ENCODE measurements around the gene ABCA12.

ABCA12 gene

DNA sequence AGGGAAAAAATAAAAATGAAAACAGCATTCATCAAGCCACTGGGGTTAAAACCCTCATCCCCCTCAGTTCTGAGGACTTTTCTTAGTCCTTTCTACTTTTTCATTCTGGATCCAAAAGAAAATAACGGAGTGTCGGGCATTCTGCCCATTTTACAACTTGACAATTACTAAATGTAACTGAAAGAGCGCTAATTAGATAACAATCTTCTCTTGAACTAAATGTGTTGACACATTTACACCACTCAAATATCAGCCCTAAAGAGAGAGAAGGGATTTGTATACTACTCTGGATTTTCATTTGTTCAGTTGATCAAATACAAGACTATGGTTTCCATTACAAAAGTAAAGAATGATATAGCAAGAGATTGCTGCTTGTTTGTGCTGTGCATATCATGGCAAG is 27.5 kb downstream of the ABCA12 start:
- FAIRE-seq (no peak), DNase-seq (ENCODE audit: insufficient read length) (no peak)
- no peak for TF ChIP-seq TAF1 (IDR thresholded peaks at IDR 0.05; ENCODE audit: borderline replicate concordance, low read depth, low read length)
- no peak for TF ChIP-seq POLR2AphosphoS5 (IDR thresholded peaks at IDR 0.05; ENCODE audit: low read depth, low read length)
- TF ChIP-seq POLR2A (IDR thresholded peaks at IDR 0.05; ENCODE audit: low read depth, low read length) = no peak

DNA sequence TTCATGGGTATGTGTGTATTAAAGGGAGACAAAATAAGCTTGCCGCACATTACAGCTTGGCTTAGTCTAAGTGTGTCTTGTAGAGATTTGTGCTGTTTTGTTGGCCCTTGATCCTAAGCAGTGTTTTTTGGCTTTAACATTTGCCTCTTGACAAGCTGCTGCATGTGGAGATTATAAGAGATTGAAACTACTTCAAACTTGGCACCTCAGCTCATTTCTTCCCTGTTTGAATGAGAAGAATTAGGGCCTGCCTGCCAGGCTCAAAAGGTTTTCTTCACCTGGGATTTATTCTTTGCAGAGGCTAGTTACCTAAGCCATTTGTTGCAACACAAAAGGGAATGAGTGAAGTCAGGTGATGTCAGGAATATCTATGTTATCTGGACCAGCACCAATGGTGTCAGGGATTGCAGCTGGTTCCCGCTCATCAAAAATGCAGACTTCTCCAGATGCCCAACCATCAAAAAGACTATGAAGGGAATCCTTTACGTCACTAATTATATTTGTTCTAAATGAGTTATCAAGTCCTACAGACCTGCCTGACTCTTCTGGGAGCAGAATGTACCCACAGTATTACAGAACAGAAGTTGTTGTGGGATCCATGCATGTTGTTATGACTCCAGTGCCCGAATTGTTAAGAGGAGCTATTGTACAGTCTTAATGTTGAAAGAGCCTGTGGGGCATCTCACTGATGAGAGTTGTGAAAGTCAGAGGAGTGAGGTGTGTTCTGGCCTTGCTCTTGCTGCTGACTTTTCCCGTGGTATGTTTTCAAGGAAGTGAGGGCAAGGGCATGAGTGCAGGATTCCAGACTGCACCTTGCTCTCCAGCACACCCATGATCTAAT is 31.0 kb downstream of the ABCA12 start:
- DNase-seq (ENCODE audit: insufficient read length) = no peak
- no peak for TF ChIP-seq POLR2A (IDR thresholded peaks at IDR 0.05; ENCODE audit: low read depth, low read length)
- TF ChIP-seq POLR2AphosphoS5 (IDR thresholded peaks at IDR 0.05; ENCODE audit: low read depth, low read length) = no peak
- TF ChIP-seq TAF1 (IDR thresholded peaks at IDR 0.05; ENCODE audit: borderline replicate concordance, low read depth, low read length) = no peak
- FAIRE-seq = no peak

DNA sequence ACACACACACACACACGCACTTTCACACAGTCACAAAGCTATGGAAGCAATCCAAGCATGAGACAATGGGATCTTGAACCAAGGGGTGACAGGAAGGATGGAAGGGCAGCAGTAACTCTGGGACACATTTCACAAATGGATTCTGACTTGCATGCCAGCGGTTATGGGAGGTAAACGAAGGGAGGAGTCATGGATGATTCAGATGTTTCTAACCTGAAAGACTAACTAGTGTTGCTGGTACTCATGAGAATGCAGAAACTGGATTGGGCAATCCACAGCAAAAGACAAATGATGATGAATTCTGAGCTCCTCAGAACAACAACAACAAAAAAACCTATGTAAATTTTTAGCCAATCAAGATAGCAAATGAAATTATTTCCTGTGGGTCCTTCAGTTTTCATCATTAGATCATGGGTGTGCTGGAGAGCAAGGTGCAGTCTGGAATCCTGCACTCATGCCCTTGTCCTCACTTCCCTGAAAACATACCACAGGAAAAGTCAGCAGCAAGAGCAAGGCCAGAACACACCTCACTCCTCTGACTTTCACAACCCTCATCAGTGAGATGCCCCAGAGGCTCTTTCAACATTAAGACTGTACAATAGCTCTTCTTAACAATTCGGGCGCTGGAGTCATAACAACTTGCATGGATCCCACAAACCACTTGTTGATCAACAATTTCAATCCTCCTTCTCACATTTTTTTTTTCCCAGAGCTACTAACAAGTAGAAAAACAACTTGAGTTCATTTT is 32.6 kb downstream of the ABCA12 start:
- DNase-seq (ENCODE audit: insufficient read length) = no peak
- TF ChIP-seq POLR2AphosphoS5 (IDR thresholded peaks at IDR 0.05; ENCODE audit: low read depth, low read length) = no peak
- no peak for TF ChIP-seq TAF1 (IDR thresholded peaks at IDR 0.05; ENCODE audit: borderline replicate concordance, low read depth, low read length)
- no peak for TF ChIP-seq POLR2A (IDR thresholded peaks at IDR 0.05; ENCODE audit: low read depth, low read length)
- FAIRE-seq = peak; percentile 53

DNA sequence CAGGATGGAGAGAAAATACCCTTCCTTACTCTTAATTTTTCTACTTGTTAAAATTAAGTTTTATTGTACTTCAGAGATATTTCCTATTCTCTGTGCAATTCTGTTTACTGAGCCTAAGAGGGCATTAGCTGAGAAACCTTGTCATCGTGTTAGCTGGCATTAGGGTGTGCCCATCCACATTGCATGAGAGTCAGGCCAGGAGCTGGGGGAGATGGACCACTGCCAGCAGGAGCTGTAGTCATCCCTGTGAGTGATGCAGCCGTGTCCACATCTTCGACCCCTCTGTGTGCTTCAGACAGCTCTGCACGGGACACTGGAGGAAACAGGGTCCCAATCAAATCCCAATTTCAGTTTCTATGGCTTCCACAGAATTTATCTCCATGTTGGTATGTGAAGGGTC is 34.2 kb downstream of the ABCA12 start:
- TF ChIP-seq POLR2A (IDR thresholded peaks at IDR 0.05; ENCODE audit: low read depth, low read length) = no peak
- TF ChIP-seq TAF1 (IDR thresholded peaks at IDR 0.05; ENCODE audit: borderline replicate concordance, low read depth, low read length) = no peak
- TF ChIP-seq POLR2AphosphoS5 (IDR thresholded peaks at IDR 0.05; ENCODE audit: low read depth, low read length) = no peak
- FAIRE-seq = no peak
- no peak for DNase-seq (ENCODE audit: insufficient read length)

DNA sequence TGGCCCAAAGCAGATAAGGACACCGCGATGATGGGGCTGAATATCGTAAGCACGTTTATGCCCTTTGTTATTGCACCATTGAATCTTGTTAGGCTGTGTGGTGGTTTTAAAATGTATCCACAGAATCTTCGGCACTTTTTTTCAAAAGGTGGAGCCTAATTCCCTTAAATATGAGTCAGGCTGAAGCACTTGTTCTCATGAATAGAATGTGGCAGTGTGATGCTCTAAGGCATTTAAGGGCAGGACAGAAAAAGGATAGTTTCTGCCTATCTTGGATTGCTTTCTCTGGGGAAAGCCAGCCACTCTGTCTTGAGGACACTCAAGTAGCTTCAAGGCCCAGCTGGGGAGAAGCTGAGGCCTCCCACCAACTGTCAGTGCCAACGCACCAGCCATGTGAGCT is 39.6 kb downstream of the ABCA12 start:
- TF ChIP-seq POLR2AphosphoS5 (IDR thresholded peaks at IDR 0.05; ENCODE audit: low read depth, low read length) = no peak
- no peak for TF ChIP-seq POLR2A (IDR thresholded peaks at IDR 0.05; ENCODE audit: low read depth, low read length)
- no peak for TF ChIP-seq TAF1 (IDR thresholded peaks at IDR 0.05; ENCODE audit: borderline replicate concordance, low read depth, low read length)
- FAIRE-seq (no peak), DNase-seq (ENCODE audit: insufficient read length) (no peak)

DNA sequence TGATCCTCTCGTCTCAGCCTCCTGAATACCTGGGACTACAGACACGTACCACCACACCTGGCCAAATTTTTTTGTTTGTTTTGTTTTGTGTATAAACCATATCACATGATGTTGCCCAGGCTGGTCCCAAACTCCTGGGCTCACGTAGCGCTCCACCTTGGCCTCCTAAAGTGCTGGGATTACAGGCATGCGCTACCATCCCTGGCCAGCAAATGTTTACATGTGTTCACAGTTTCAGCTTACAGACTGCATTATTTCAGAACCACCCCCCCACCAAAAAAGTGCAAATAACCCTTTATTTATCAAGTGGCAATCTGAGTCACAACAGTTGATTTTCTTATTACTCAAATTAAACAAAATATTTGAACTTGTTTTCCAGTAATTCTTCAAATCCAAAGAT is 54.3 kb downstream of the ABCA12 start:
- TF ChIP-seq POLR2AphosphoS5 (IDR thresholded peaks at IDR 0.05; ENCODE audit: low read depth, low read length) (no peak), TAF1 (IDR thresholded peaks at IDR 0.05; ENCODE audit: borderline replicate concordance, low read depth, low read length) (no peak), POLR2A (IDR thresholded peaks at IDR 0.05; ENCODE audit: low read depth, low read length) (no peak)
- FAIRE-seq (no peak), DNase-seq (ENCODE audit: insufficient read length) (no peak)

DNA sequence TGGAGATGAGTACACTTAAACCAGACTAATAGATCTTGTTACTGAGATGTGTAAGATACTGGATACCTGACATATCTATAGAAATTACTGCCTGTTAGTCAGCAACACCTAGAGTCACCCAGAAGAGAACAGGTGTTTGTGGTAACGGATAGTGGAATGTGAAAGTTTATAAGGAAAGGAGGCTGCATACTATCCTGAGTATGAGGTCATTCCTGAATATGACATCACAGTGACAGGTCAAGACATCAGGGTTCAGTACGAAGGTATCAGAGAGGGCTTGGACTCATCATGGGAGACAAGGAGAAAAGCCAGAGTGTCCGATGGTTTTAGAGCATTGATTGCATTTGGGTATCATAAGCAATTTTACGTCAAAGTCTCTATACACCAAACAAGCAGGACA is 55.3 kb downstream of the ABCA12 start:
- DNase-seq (ENCODE audit: insufficient read length) = no peak
- FAIRE-seq = no peak
- TF ChIP-seq POLR2A (IDR thresholded peaks at IDR 0.05; ENCODE audit: low read depth, low read length) = no peak

DNA sequence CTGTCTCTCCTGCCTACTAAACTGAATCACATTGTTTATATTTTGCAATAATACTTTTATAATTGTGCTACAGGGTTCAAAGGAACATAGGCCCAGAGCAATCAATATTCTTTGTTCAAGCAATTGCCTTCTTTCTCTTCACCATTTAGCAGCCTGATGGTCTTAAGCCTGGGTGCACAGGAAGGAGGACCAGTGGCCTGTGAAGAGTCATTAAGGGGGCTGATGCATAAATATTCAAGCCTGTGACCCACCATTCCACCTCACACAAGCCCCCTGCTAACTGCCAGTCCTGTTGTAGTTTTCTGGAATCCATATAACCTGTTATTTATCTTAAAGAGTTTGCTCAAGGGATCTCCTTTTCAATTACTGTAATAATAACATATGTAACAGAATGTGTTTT is 56.0 kb downstream of the ABCA12 start:
- no peak for DNase-seq (ENCODE audit: insufficient read length)
- TF ChIP-seq POLR2A (IDR thresholded peaks at IDR 0.05; ENCODE audit: low read depth, low read length) (no peak), POLR2AphosphoS5 (IDR thresholded peaks at IDR 0.05; ENCODE audit: low read depth, low read length) (no peak)
- FAIRE-seq = no peak

DNA sequence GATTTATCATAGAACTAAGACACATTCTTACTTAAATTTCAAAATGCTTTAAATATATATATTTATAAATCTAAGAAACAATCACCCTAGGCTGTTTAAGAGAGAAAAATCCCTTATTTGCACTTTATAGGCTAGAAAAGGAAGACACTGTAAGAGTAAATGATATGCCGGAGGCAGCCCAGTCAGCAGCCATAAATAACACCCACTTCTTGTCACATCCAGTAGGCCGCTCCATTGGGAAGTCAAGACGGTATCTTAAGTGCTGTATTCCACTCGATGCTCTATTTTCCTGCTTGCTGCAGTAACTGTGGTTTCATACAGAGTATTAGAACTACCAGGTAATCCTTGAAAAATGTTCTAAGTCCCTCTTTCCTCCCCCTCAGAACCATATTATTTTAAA is 57.9 kb downstream of the ABCA12 start:
- DNase-seq (ENCODE audit: insufficient read length) = no peak
- FAIRE-seq = no peak
- TF ChIP-seq POLR2A (IDR thresholded peaks at IDR 0.05; ENCODE audit: low read depth, low read length) (no peak), TAF1 (IDR thresholded peaks at IDR 0.05; ENCODE audit: borderline replicate concordance, low read depth, low read length) (no peak), POLR2AphosphoS5 (IDR thresholded peaks at IDR 0.05; ENCODE audit: low read depth, low read length) (no peak)

DNA sequence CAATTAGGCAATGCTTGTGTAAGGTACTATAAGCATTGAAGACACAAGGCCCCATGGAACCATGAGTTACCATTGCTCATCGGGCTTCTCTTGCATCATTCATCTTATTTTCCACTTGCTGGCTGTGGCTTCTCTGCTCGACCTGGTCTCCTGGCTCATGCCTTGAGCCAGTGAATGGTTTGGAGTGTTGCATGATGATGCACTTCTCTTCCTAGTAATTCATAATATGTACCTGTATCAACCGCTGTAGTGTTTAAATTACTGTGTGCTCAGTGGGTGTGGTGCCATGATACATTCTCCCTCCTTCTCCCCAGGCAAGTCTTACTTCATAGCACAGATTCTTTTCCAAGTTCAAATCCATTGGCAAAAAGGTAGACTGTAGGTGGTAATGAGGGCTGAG is 66.8 kb downstream of the ABCA12 start:
- FAIRE-seq (no peak), DNase-seq (ENCODE audit: insufficient read length) (no peak)
- no peak for TF ChIP-seq POLR2AphosphoS5 (IDR thresholded peaks at IDR 0.05; ENCODE audit: low read depth, low read length)
- no peak for TF ChIP-seq TAF1 (IDR thresholded peaks at IDR 0.05; ENCODE audit: borderline replicate concordance, low read depth, low read length)
- no peak for TF ChIP-seq POLR2A (IDR thresholded peaks at IDR 0.05; ENCODE audit: low read depth, low read length)

DNA sequence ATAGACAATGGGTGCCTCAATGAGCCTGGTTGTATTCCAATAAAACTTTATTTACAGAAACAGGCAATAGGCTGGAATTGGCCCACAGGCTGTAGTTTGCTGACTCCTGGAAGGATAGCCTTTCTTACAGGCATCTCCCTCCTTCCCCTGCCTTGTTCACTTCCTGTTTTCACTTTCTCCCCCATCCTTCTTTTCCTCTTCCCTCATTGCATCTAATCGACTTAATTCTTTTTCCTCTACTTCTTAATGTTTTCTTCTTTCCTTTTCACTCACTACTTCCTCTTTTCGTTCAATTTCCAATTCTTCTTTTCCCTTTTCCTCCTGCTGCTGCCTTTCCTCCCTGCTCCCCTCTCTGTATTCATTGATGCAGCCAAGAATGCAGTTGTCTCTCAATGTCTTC is 70.0 kb downstream of the ABCA12 start:
- DNase-seq (ENCODE audit: insufficient read length) (no peak), FAIRE-seq (no peak)
- no peak for TF ChIP-seq POLR2A (IDR thresholded peaks at IDR 0.05; ENCODE audit: low read depth, low read length)
- TF ChIP-seq TAF1 (IDR thresholded peaks at IDR 0.05; ENCODE audit: borderline replicate concordance, low read depth, low read length) = no peak
- TF ChIP-seq POLR2AphosphoS5 (IDR thresholded peaks at IDR 0.05; ENCODE audit: low read depth, low read length) = no peak

DNA sequence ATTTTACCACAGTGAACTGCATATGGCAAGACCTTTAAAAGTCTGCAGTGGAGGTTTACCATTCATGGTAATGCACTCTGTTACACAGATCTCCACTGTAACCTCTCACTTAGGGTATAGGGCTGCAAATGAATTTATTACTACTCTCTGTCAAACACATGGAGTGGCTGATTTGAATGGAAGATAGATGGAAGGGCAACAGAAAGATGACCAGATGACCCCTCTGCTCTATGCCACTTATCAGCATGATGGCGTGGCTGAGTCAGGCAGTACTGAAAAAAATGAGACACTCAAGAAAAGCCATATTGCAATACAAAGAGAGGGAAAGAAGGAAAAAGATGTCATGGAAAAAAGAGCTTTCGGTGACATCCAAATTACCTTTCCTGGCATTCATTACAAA is 72.3 kb downstream of the ABCA12 start:
- DNase-seq (ENCODE audit: insufficient read length) (no peak), FAIRE-seq (no peak)
- TF ChIP-seq TAF1 (IDR thresholded peaks at IDR 0.05; ENCODE audit: borderline replicate concordance, low read depth, low read length) = no peak

Measured in GM12892 (cell line).